ENCODE data around the gene TTYH1. TPM values are rescaled to one million over a fixed set of nuclear protein-coding genes. Genes with fewer than 3 reads are reported as not detected.

The TTYH1 gene
- total and polyA plus RNA-seq, 3 donors from 2014 or later: 126 to 248 (median 226) TPM

GRCh38 chr19:54408456-54409026 is 6.7 kb upstream of the TTYH1 start:
- DNase-seq: no peak
- intact Hi-C loops (cut with DNase I; ENCODE audit: low total_unique reads): no loop called here
- Histone ChIP-seq H3K4me1 (no peaks in the 10 kb centered on the region), H3K4me3 (no peak overlapping the region), H3K27ac (no peak overlapping the region), H3K27me3 (no peaks in the 10 kb centered on the region), H3K9me3 (no peaks in the 10 kb centered on the region), H3K36me3 (ENCODE audit: low read depth, missing control alignments) (no peaks in the 10 kb centered on the region)
- WGBS, 2 donors: 78 to 82% methylated on average over 9 of the region's 9 CpGs
- TF ChIP-seq POLR2A (IDR thresholded peaks at IDR 0.05): no peak
- no peak for TF ChIP-seq CTCF (IDR thresholded peaks at IDR 0.05)

GRCh38 chr19:54411033-54411432 is 4.2 kb upstream of the TTYH1 start:
- TF ChIP-seq POLR2A (IDR thresholded peaks at IDR 0.05) (no peak), CTCF (IDR thresholded peaks at IDR 0.05) (no peak)
- DNase-seq: no peak
- Histone ChIP-seq H3K36me3 (ENCODE audit: low read depth, missing control alignments) (no peaks in the 10 kb centered on the region), H3K27ac (no peak overlapping the region), H3K27me3 (no peaks in the 10 kb centered on the region), H3K4me3 (no peak overlapping the region), H3K4me1 (no peaks in the 10 kb centered on the region), H3K9me3 (no peaks in the 10 kb centered on the region)
- intact Hi-C loops (cut with DNase I; ENCODE audit: low total_unique reads): no loop called here

GRCh38 chr19:54412877-54413276 is 2.4 kb upstream of the TTYH1 start:
- DNase-seq: no peak
- intact Hi-C loops (cut with DNase I; ENCODE audit: low total_unique reads): no loop called here
- 83 to 84% methylated on average over 4 of the region's 4 CpGs for WGBS, 2 donors
- no peaks in the 10 kb centered on the region for H3K9me3 ChIP-seq
- no peaks in the 10 kb centered on the region for H3K27me3 ChIP-seq
- no peak for TF ChIP-seq POLR2A (IDR thresholded peaks at IDR 0.05)
- TF ChIP-seq CTCF (IDR thresholded peaks at IDR 0.05): no peak
- no peaks in the 10 kb centered on the region for H3K36me3 ChIP-seq (ENCODE audit: low read depth, missing control alignments)
- H3K27ac ChIP-seq: no peak overlapping the region
- H3K4me1 ChIP-seq: peaks cover 4% of the 10 kb centered on the region
- no peak overlapping the region for H3K4me3 ChIP-seq

- no peak for TF ChIP-seq POLR2A (IDR thresholded peaks at IDR 0.05)
- no peak for TF ChIP-seq CTCF (IDR thresholded peaks at IDR 0.05)
- H3K36me3 ChIP-seq (ENCODE audit: low read depth, missing control alignments): no peaks in the 10 kb centered on the region
- WGBS, 2 donors: 70 to 89% methylated on average over 4 of the region's 4 CpGs
- H3K9me3 ChIP-seq: no peaks in the 10 kb centered on the region
- H3K4me1 ChIP-seq: peaks cover 14% of the 10 kb centered on the region
- no peak overlapping the region for H3K27ac ChIP-seq
- H3K27me3 ChIP-seq: no peaks in the 10 kb centered on the region
- intact Hi-C loops (cut with DNase I; ENCODE audit: low total_unique reads): no loop called here
- no peak for DNase-seq
- no peak overlapping the region for H3K4me3 ChIP-seq
Observed at GRCh38 chr19:54414156-54414555, 1.1 kb upstream of the TTYH1 start.

Measured in testis (tissue), 3 donors.